Parathyroid adenoma (tissue), 2 donors: ENCODE measurements around the gene FADD.

Experiments
- H2AFZ ChIP-seq: fragments of 300-600 bp; sonication (generic); one replicate; pipeline ENCODE4 v1.7.0; 2017; ENCODE audit warnings: antibody characterized with exemption, mild to moderate bottlenecking
- H3K27ac ChIP-seq: fragments of 300-600 bp; sonication (generic); one replicate; pipeline ENCODE4 v1.7.0; 2017
- H3K27me3 ChIP-seq: fragments of 300-600 bp; sonication (generic); one replicate; pipeline ENCODE4 v1.7.0; 2017; ENCODE audit warnings: low read length; ENCODE audit not compliant: control insufficient read depth, insufficient read depth
- H3K36me3 ChIP-seq: fragments of 300-600 bp; sonication (generic); one replicate; pipeline ENCODE4 v1.7.0; 2017; ENCODE audit warnings: low read length; ENCODE audit not compliant: control insufficient read depth, insufficient read depth
- H3K4me1 ChIP-seq: fragments of 300-600 bp; sonication (generic); one replicate; pipeline ENCODE4 v1.7.0; 2017; ENCODE audit warnings: control low read depth
- H3K4me2 ChIP-seq: fragments of 300-600 bp; sonication (generic); one replicate; pipeline ENCODE4 v1.7.0; 2017; ENCODE audit warnings: low read length
- H3K4me3 ChIP-seq: fragments of 300-600 bp; sonication (generic); one replicate; pipeline ENCODE4 v1.7.0; 2017; ENCODE audit warnings: low read depth, low read length
- H3K79me2 ChIP-seq: fragments of 300-600 bp; sonication (generic); one replicate; pipeline ENCODE4 v1.7.0; 2017; ENCODE audit warnings: control low read depth
- H3K9ac ChIP-seq: fragments of 300-600 bp; sonication (generic); one replicate; pipeline ENCODE4 v1.7.0; 2017; ENCODE audit warnings: mild to moderate bottlenecking
- H3K9me3 ChIP-seq: fragments of 300-600 bp; sonication (generic); one replicate; pipeline ENCODE4 v1.7.0; 2017; ENCODE audit warnings: low read length; ENCODE audit not compliant: control insufficient read depth
- TF ChIP-seq, protein P1 (sequence below): fragments of 300-600 bp; sonication (generic); IDR thresholded peaks from one replicate; pipeline ENCODE4 v1.7.0; 2017; ENCODE audit warnings: antibody characterized with exemption, mild to moderate bottlenecking
- donor health status: primary hyperparathyroidism.

Gene FADD

DNA sequence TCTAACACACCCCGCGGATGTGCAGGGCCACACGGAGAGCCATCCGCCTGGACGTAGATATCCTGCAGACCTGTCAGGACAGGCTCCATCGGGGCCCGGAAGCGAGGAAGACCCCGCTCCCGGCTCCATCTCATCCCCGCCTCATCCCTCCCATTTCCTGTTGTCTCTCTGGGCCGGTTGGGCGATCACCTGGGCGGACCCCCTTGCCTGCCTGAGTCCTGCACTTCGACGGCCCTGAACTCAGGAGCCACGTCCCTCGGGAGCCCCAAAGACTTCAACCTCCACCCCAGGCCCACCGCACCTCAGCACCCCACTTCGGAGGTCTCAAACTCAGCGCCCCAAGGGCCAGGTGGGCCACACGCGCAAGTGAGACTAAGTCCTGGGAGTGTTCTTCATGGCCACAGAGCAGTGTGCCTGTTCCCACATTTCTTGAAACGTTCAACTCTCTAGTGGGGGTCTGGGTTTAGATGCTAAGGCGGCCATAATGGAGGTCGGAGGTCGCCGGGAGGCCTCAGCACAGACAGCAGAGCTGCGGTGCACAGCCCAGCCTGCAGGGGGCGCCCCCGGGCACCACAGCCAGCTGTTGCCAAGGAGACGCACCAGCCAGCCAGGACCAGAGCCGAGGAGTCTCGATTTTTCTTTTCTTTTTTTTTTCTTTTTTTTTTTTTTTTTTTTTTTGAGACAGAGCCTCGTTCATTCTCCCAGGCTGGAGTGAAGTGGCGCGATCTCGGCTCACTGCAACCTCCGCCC, 26.0 kb upstream of the FADD start:
- Histone ChIP-seq H2AFZ (no peak overlapping the region), H3K27me3 (no peaks in the 10 kb centered on the region), H3K27ac (no peak overlapping the region), H3K4me3 (no peak overlapping the region), H3K36me3 (no peaks in the 10 kb centered on the region), H3K9ac (no peak overlapping the region), H3K9me3 (no peaks in the 10 kb centered on the region), H3K79me2 (no peaks in the 10 kb centered on the region), H3K4me1 (peaks cover 2% of the 10 kb centered on the region), H3K4me2 (no peak overlapping the region)
- TF ChIP-seq, protein P1, sequence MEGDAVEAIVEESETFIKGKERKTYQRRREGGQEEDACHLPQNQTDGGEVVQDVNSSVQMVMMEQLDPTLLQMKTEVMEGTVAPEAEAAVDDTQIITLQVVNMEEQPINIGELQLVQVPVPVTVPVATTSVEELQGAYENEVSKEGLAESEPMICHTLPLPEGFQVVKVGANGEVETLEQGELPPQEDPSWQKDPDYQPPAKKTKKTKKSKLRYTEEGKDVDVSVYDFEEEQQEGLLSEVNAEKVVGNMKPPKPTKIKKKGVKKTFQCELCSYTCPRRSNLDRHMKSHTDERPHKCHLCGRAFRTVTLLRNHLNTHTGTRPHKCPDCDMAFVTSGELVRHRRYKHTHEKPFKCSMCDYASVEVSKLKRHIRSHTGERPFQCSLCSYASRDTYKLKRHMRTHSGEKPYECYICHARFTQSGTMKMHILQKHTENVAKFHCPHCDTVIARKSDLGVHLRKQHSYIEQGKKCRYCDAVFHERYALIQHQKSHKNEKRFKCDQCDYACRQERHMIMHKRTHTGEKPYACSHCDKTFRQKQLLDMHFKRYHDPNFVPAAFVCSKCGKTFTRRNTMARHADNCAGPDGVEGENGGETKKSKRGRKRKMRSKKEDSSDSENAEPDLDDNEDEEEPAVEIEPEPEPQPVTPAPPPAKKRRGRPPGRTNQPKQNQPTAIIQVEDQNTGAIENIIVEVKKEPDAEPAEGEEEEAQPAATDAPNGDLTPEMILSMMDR, result no peak

DNA sequence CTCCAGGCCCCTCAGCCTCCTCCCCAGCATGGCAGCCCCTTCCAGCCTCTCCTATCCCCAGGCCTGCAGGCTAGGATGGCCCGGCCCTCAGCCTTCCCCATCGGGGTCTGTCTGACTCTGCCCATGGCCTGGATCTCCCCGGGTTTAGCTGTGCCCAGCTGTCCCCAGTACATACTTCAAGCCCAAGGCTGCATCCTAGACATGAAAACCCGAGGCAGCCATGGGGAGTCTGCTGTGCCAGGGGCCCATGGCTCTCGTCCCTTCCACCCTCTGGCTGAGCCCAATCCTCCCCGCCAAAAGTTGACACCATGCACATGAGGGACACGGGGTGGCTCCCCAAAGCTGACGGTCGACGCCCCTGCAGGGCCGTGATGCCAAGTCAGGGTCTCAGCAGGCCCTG, 22.2 kb upstream of the FADD start:
- TF ChIP-seq, protein P1, result no peak
- Histone ChIP-seq H2AFZ (no peak overlapping the region), H3K27me3 (no peaks in the 10 kb centered on the region), H3K4me1 (peaks cover 4% of the 10 kb centered on the region), H3K4me2 (no peak overlapping the region), H3K4me3 (no peak overlapping the region), H3K9ac (no peak overlapping the region), H3K9me3 (no peaks in the 10 kb centered on the region), H3K36me3 (no peaks in the 10 kb centered on the region), H3K27ac (no peak overlapping the region), H3K79me2 (no peaks in the 10 kb centered on the region)

DNA sequence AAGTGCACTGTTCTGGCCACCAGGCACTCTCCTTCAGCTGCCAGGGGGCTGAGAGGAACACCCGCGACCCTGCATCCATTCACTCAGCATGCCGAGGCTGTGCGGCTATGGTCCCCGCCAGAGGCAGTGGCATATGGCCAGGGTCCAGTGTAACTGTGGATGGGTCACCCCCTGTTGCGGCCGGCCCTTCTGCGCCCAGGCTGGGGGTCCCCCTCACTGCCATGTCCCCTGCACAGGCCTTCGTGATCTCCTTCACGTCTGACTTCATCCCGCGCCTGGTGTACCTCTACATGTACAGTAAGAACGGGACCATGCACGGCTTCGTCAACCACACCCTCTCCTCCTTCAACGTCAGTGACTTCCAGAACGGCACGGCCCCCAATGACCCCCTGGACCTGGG, 20.8 kb upstream of the FADD start:
- no peak overlapping the region for H3K9ac ChIP-seq
- no peak overlapping the region for H3K27ac ChIP-seq
- H3K9me3 ChIP-seq, result no peaks in the 10 kb centered on the region
- H3K36me3 ChIP-seq, result no peaks in the 10 kb centered on the region
- H2AFZ ChIP-seq, result no peak overlapping the region
- H3K27me3 ChIP-seq, result no peaks in the 10 kb centered on the region
- no peak overlapping the region for H3K4me3 ChIP-seq
- TF ChIP-seq, protein P1, result no peak
- no peak overlapping the region for H3K4me2 ChIP-seq
- no peaks in the 10 kb centered on the region for H3K79me2 ChIP-seq
- H3K4me1 ChIP-seq, result peaks cover 4% of the 10 kb centered on the region

DNA sequence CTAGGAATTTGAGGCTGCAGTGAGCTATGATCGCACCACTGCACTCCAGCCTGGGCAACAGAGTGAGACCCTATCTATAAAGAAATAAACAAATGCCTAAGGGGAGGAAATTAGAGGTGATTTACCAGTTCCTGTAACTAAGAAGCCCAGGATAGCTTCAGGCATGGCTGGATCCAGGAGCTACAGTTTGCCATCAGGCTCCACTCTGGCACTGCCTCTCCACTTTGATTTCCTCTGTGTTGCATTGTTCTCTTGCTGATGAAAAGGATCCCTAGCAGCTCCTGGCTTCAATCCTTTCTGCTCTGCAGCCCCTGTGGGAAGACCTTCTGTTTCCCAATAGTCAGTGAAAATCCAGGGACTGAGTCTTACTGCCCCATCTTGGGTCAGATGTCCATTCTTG, 20.1 kb upstream of the FADD start:
- Histone ChIP-seq H3K9ac (no peak overlapping the region), H3K27me3 (no peaks in the 10 kb centered on the region)

More for the DNA sequence above, 20.1 kb upstream of the FADD start:
- Histone ChIP-seq H3K4me3 (no peak overlapping the region), H3K4me2 (no peak overlapping the region), H3K27ac (peak overlapping the region; percentile 17), H3K36me3 (no peaks in the 10 kb centered on the region), H2AFZ (no peak overlapping the region), H3K9me3 (no peaks in the 10 kb centered on the region), H3K4me1 (peaks cover 4% of the 10 kb centered on the region), H3K79me2 (no peaks in the 10 kb centered on the region)
- TF ChIP-seq, protein P1, result no peak
